ENCODE data around the gene CHSY3.

- TF ChIP-seq, protein P1, sequence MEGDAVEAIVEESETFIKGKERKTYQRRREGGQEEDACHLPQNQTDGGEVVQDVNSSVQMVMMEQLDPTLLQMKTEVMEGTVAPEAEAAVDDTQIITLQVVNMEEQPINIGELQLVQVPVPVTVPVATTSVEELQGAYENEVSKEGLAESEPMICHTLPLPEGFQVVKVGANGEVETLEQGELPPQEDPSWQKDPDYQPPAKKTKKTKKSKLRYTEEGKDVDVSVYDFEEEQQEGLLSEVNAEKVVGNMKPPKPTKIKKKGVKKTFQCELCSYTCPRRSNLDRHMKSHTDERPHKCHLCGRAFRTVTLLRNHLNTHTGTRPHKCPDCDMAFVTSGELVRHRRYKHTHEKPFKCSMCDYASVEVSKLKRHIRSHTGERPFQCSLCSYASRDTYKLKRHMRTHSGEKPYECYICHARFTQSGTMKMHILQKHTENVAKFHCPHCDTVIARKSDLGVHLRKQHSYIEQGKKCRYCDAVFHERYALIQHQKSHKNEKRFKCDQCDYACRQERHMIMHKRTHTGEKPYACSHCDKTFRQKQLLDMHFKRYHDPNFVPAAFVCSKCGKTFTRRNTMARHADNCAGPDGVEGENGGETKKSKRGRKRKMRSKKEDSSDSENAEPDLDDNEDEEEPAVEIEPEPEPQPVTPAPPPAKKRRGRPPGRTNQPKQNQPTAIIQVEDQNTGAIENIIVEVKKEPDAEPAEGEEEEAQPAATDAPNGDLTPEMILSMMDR (IDR thresholded peaks at IDR 0.05; ENCODE audit: low read depth, low read length, poor library complexity, severe bottlenecking), result no peak
- TF ChIP-seq EZH2phosphoT487 (IDR thresholded peaks at IDR 0.05; ENCODE audit: borderline replicate concordance, low read length), result no peak
Observed at GRCh38 chr5:130222573-130222972, 318.3 kb downstream of the CHSY3 start.
